Measurements from ENCODE around the gene SLC35E4.
"Not testable (repeated sequence)": the region's sequence is repeated elsewhere in the genome, so short reads cannot be mapped to it uniquely, and the experiment has no call there.

The SLC35E4 gene

GRCh38 chr22:30650508-30651116 is 15.0 kb downstream of the SLC35E4 start:
- no peak for DNase-seq (ENCODE audit: low read depth in 2 of 2)

DNA sequence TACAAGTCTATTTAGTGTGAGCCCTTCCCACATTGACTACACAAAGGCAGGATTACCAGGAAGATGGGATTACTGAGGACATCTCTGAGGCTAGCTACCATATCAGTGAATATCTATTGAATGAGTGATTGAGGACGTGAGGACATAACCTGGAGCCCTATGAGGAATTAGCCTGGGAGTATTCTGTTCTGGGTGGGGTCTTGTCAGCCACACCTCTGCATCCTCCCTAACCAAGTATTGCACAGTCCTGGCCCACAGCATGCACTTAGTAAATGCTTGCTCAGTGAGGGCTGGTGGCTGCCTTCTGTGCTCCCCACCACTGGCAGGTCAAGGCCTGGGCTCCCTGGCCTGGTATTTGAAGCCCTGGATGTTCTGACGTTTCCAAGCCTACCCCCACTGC is 17.3 kb downstream of the SLC35E4 start:
- no peak for DNase-seq (ENCODE audit: low read depth in 2 of 2)

DNA sequence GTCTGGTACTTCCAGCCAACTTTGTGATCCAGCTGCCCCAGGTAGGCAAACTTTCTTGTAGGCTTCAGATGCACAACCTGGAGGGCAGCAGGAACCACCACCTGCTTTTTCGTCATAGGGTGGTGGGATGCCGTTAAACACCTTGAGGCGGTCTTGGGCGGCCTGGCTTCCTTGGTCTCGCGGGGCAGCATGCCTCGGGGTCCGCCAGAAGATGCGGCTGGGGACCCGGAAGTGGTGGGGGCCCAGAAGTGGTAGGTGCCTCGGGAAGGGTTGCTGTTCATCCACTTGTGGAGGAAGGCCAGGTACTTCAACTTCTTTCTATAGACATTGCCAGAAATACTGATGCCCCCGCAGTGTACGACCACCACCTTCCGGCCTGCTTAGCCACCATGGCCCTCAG is 18.8 kb downstream of the SLC35E4 start:
- DNase-seq (ENCODE audit: low read depth in 2 of 2) = no peak

GRCh38 chr22:30655532-30655931 is 20.0 kb downstream of the SLC35E4 start:
- DNase-seq (ENCODE audit: low read depth in 2 of 2) = no peak

GRCh38 chr22:30662040-30662439 is 26.5 kb downstream of the SLC35E4 start:
- no peak for DNase-seq (ENCODE audit: low read depth in 2 of 2)

DNA sequence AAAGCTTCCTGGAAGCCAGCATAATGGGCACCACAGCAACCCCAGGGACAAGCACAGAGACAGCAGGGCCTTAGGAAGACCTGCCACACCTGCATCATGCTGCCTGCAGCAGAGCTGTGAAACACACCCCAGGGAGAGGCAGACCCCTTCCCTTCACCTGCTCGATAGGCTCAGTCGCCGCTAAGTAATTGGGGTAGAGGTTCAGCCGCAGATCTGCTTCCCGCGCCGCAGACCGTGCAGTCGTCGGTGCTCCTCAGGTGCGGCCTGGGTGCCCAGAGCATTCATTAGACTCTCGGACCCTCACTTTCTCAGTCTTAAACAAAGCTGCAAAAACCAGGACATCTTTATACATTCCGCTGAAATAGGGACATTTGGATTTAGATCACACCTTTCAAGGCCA is 29.2 kb downstream of the SLC35E4 start:
- no peak for DNase-seq (ENCODE audit: low read depth in 2 of 2)

GRCh38 chr22:30665266-30665665 is 29.7 kb downstream of the SLC35E4 start:
- no peak for DNase-seq (ENCODE audit: low read depth in 2 of 2)

DNA sequence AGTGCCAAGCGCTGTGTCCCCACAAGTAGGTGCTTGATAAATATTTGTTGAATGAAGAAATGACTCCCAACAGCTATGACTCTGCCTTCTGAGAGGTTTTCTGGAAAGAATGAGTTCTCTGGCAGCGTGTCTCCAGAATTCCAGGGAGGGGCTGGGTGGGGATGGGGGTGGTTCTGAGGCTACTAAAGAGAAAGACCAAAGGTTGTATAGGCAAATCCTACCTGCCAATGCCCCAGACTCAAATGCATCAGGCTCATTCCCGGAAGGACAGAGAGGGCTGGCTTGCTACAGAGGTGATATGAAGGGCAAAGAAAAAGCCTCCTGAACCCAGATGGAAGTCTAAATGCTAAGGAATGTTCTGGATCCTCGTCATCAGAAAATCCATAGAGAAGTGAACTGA is 30.2 kb downstream of the SLC35E4 start:
- no peak for DNase-seq (ENCODE audit: low read depth in 2 of 2)

- no peak for DNase-seq (ENCODE audit: low read depth in 2 of 2)
These were observed 31.5 kb downstream of the SLC35E4 start for GRCh38 chr22:30667107-30667493.

GRCh38 chr22:30667494-30668385 is 32.2 kb downstream of the SLC35E4 start, which contains the start of gene DUSP18:
Gene DUSP18 (minus strand): TSS chr22:30667875. CDS start chr22:30664003, 3,872 bp downstream.
- peak; percentile 91 to 95 for DNase-seq (ENCODE audit: low read depth in 2 of 2)

GRCh38 chr22:30668386-30668710 is 32.8 kb downstream of the SLC35E4 start:
- no peak for DNase-seq (ENCODE audit: low read depth in 2 of 2)

- DNase-seq (ENCODE audit: low read depth in 2 of 2) = no peak
These were observed 35.5 kb downstream of the SLC35E4 start for GRCh38 chr22:30671071-30671470.

DNA sequence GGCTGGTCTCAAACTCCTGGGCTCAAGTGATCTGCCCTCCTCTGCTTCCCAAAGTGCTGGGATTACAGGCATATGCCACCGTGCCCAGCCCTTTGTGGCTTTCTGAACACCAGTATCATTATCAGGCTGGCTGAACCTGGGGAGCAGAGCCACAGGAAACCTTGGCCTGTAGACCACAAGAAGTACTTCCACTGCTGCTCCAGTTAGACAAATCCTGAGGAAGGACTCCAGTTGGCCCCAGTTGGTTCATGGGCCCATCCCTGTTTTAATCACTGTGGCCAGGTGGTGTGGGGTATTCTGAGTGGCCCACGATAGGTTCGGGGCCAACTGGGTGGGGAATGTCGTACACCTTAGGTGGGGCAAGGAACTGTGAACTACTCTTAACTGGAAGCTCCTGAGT is 37.6 kb downstream of the SLC35E4 start:
- DNase-seq (ENCODE audit: low read depth in 2 of 2) = no peak

GRCh38 chr22:30674482-30674881 is 38.9 kb downstream of the SLC35E4 start:
- DNase-seq (ENCODE audit: low read depth in 2 of 2) = no peak

- no peak for DNase-seq (ENCODE audit: low read depth in 2 of 2)
These were observed 39.9 kb downstream of the SLC35E4 start for GRCh38 chr22:30675436-30675835.

GRCh38 chr22:30676565-30676964 is 41.0 kb downstream of the SLC35E4 start:
- not testable (repeated sequence) for DNase-seq (ENCODE audit: low read depth in 2 of 2)

DNA sequence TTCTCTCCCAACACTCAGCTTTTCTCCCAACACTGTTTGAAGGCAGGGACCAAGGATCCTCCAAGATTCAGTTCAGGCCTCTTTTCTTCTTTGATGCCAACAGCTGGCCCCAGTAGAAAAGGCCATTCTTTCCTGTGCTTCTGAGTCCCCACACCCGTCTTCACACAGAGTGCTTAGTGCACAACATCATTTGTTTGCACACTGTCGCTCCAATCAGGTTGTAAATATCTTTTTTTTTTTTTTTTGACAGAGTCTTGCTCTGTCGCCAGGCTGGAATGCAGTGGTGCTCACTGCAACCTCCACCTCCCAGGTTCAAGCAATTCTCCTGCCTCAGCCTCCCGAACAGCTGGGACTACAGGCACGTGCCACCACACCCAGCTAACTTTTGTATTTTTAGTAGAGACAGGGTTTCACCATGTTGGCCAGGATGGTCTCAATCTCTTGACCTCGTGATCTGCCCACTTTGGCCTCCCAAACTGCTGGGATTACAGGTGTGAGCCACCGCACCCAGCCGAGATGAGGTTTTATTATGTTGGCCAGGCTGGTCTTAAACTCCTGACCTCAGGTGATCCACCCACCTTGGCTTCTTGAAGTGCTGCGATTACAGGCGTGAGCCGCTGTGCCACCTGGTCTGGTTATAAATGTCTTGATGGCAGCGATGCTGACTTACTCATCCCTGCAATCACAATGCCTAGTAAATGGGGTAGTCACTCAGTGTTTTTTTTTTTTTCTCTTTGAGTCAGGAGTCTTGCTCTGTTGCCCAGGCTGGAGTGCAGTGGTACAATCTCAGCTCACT is 44.5 kb downstream of the SLC35E4 start:
- not testable (repeated sequence) for DNase-seq (ENCODE audit: low read depth in 2 of 2)

DNA sequence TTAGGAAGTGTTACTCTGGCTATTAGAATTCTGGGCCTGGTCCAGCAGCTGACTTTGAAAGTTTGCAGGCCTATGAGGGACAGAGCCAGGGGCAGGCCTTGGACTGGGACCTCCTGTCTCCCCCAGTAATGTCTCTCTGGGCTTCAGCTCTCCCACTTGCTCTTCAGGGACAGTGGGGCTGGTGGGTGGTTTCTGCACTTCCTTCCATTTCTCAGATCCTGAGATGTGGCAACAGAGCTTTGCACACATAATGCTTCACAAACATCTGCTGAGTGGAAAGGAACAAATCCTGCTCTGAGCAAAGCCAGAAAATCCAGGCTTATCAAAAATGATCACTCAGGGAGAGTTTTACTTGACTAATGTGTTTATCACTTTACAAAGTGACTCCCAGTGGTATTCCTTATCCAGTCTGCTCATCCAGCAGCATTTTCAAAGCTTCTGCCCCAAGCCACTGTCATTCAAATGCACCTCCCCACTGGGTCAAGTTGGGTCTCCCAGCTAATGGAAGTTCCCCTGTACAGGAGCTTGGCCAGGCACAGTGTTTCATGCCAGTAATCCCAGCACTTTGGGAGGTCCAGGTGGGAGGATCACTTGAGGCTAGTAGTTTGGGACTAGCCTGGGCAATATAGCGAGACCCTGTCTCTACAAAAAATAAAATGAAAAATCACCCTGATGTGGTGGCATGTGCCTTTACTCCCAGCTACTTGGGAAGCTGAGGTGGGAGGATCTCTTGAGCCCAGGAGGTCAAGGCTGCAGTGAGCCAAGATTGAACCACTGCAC is 45.6 kb downstream of the SLC35E4 start:
- no peak for DNase-seq (ENCODE audit: low read depth in 2 of 2)

DNA sequence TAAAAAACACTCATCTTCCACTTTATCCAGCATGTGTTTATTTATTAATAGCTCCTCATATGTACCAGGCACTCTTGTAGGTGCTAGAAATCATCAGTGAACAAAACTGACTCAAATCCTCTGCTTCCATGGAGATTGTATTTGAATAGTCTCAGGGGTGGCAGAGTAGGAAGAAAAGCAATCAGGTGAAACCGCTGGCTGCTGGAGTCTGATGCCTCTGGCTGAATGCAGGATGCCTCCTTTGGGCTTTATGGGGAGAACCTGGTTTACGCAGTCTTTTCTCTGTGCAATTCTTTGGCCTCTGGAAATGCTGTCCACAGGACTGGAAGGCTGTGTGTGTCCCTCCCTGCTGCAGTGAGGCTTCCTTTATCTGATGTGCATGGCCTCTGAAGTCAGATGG is 46.2 kb downstream of the SLC35E4 start:
- no peak for DNase-seq (ENCODE audit: low read depth in 2 of 2)

DNA sequence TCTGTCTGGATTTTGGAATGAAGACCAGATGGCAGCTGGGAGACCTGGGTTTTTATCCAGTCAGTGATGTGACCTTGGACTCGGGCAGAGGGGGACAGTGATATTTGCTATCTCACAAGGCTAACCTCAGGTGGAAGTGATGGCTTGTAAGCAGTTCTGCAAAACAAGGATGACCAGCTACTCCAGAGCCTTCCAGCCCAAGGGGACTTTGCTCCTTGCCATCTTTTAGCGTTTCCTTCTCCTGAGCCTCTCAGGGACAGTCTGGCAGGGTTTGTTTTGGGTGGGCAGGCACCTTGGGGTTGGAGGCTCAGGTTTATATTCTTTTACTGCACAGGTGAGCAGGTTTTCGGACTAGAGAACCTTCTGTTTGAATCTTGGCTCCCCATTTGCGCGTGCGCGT is 49.6 kb downstream of the SLC35E4 start:
- DNase-seq (ENCODE audit: low read depth in 2 of 2) = no peak

DNA sequence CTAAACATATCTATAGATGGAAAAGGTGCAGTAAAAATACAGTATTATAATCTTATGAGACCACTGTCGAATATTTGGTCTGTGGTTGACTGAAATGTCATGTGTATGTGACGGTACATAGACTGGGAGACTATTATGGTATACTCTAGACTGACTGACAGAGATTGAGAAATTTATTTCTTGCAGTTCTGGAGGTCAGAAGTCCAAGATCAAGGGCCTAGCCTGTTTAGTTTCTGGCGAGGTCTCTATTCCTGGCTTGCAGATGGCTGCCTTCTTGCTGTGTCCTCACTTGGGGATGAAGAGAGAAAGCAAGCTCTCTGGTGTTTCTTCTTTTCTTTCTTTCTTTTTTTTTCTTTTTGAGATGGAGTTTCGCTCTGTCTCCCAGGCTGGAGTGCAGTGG is 51.8 kb downstream of the SLC35E4 start:
- DNase-seq (ENCODE audit: low read depth in 2 of 2) = no peak

DNA sequence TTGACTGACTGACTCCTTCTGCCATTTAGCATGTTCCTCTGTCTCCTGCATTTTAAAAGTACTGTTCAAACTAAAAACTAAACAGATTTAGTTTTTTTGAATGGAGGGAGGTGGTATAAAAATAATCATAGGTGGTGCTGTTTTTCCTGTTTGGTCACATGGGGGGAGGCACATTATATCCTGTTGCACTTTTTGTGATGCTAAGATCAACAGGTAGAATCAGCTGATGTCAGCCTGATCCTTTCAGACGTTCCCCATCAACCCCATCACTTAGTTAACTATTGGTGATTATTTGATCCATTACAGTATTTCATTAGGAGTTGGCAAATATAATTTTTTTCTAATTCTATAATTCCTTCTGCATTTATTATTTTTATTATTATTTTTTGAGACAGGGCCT is 54.0 kb downstream of the SLC35E4 start:
- no peak for DNase-seq (ENCODE audit: low read depth in 2 of 2)
